ENCODE measurements around the gene LINGO1. TPM values are rescaled to one million over a fixed set of nuclear protein-coding genes. Genes with fewer than 3 reads are reported as not detected.

LINGO1 gene
- total and polyA plus RNA-seq, 2 donors (not counting 1 experiment from before 2014, with no cell fraction given), result not detected

GRCh38 chr15:77577366-77577950 lies 55.3 kb downstream of the LINGO1 start:
- Histone ChIP-seq H3K27ac (ENCODE audit: low read length in 2 of 2) (no peak overlapping the region), H3K9ac (ENCODE audit: low read length) (no peak overlapping the region), H3K36me3 (replicated peaks in 1 of 2; ENCODE audit: control extremely low read depth in 1 of 2, control insufficient read depth in 1 of 2, extremely low read depth in 1 of 2, insufficient read depth in 2 of 2, low read length in 1 of 2) (no peaks in the 10 kb centered on the region), H3K4me3 (ENCODE audit: control extremely low read depth in 1 of 5, extremely low read depth in 1 of 5, insufficient read depth in 1 of 5, low read depth in 2 of 5, low read length in 4 of 5) (no peak overlapping the region), H3K4me1 (ENCODE audit: control insufficient read depth in 2 of 2, insufficient read depth in 2 of 2, low read length in 2 of 2) (peaks cover 0 to 4% of the 10 kb centered on the region in 2 donors), H2AFZ (ENCODE audit: insufficient read depth, low read depth, low read length, poor library complexity, severe bottlenecking) (no peak overlapping the region), H3K27me3 (replicated peaks in 1 of 4; ENCODE audit: control extremely low read depth in 1 of 4, control insufficient read depth in 3 of 4, insufficient read depth in 4 of 4, low read length in 3 of 4) (no peaks in the 10 kb centered on the region), H3K79me2 (ENCODE audit: control insufficient read depth, insufficient read depth, low read length) (no peaks in the 10 kb centered on the region), H4K20me1 (ENCODE audit: control insufficient read depth, insufficient read depth, low read length, poor library complexity, severe bottlenecking) (no peaks in the 10 kb centered on the region), H3K9me3 (ENCODE audit: control extremely low read depth in 1 of 3, control insufficient read depth in 2 of 3, insufficient read depth in 1 of 3, low read length in 2 of 3) (no peaks in the 10 kb centered on the region), H3K4me2 (replicated peaks; ENCODE audit: low read depth, low read length, poor library complexity, severe bottlenecking) (no peak overlapping the region)
- Mint-ChIP-seq H3K4me1 (peaks cover 5% of the 10 kb centered on the region), H3K9me3 (ENCODE audit: insufficient read depth) (no peaks in the 10 kb centered on the region), H3K27ac (no peak overlapping the region), H3K4me3 (no peak overlapping the region), H3K27me3 (no peaks in the 10 kb centered on the region)
- POLR2A ChIA-PET, result no interaction called here
- CTCF ChIA-PET, result no interaction called here
- TF ChIP-seq CTCF (IDR thresholded peaks at IDR 0.05) (no peak), EZH2 (IDR thresholded peaks at IDR 0.05; ENCODE audit: borderline replicate concordance, insufficient read depth, low read depth, low read length, poor library complexity, severe bottlenecking) (no peak)
- 88% methylated on average over 7 of the region's 9 CpGs for WGBS (ENCODE audit: insufficient coverage)
- ATAC-seq (ENCODE audit: low read depth) (no peak), DNase-seq (no peak)
- intact Hi-C loops (cut with micrococcal nuclease), result no loop called here

GRCh38 chr15:77576538-77576937 lies 56.2 kb downstream of the LINGO1 start:
- no peak for DNase-seq
- TF ChIP-seq CTCF (IDR thresholded peaks at IDR 0.05) (no peak), EZH2 (IDR thresholded peaks at IDR 0.05; ENCODE audit: borderline replicate concordance, insufficient read depth, low read depth, low read length, poor library complexity, severe bottlenecking) (no peak)
- CTCF ChIA-PET, result no interaction called here

More at GRCh38 chr15:77576538-77576937, 56.2 kb downstream of the LINGO1 start:
- peaks cover 3% of the 10 kb centered on the region for H3K4me1 Mint-ChIP-seq
- no peak overlapping the region for H3K9ac ChIP-seq (ENCODE audit: low read length)
- H3K9me3 ChIP-seq (ENCODE audit: control extremely low read depth in 1 of 3, control insufficient read depth in 2 of 3, insufficient read depth in 1 of 3, low read length in 2 of 3), result no peaks in the 10 kb centered on the region
- no peaks in the 10 kb centered on the region for H3K79me2 ChIP-seq (ENCODE audit: control insufficient read depth, insufficient read depth, low read length)
- WGBS (ENCODE audit: insufficient coverage), result no CpG with 5 or more reads among the region's 1 CpG
- no peak overlapping the region for H2AFZ ChIP-seq (ENCODE audit: insufficient read depth, low read depth, low read length, poor library complexity, severe bottlenecking)
- no peak overlapping the region for H3K4me3 ChIP-seq (ENCODE audit: control extremely low read depth in 1 of 5, extremely low read depth in 1 of 5, insufficient read depth in 1 of 5, low read depth in 2 of 5, low read length in 4 of 5)
- no peak overlapping the region for H3K4me2 ChIP-seq (replicated peaks; ENCODE audit: low read depth, low read length, poor library complexity, severe bottlenecking)
- H3K27me3 Mint-ChIP-seq, result no peaks in the 10 kb centered on the region
- ATAC-seq (ENCODE audit: low read depth), result no peak
- peaks cover 0 to 2% (median 0%) of the 10 kb centered on the region in 4 experiments for H3K27me3 ChIP-seq (replicated peaks in 1 of 4; ENCODE audit: control extremely low read depth in 1 of 4, control insufficient read depth in 3 of 4, insufficient read depth in 4 of 4, low read length in 3 of 4)
- no peaks in the 10 kb centered on the region for H4K20me1 ChIP-seq (ENCODE audit: control insufficient read depth, insufficient read depth, low read length, poor library complexity, severe bottlenecking)
- H3K27ac Mint-ChIP-seq, result no peak overlapping the region
- no peak overlapping the region for H3K4me3 Mint-ChIP-seq
- H3K27ac ChIP-seq (ENCODE audit: low read length in 2 of 2), result no peak overlapping the region
- intact Hi-C loops (cut with micrococcal nuclease), result no loop called here
- H3K4me1 ChIP-seq (ENCODE audit: control insufficient read depth in 2 of 2, insufficient read depth in 2 of 2, low read length in 2 of 2), result peaks cover 0 to 4% of the 10 kb centered on the region in 2 donors
- H3K36me3 ChIP-seq (replicated peaks in 1 of 2; ENCODE audit: control extremely low read depth in 1 of 2, control insufficient read depth in 1 of 2, extremely low read depth in 1 of 2, insufficient read depth in 2 of 2, low read length in 1 of 2), result no peaks in the 10 kb centered on the region
- H3K9me3 Mint-ChIP-seq (ENCODE audit: insufficient read depth), result no peaks in the 10 kb centered on the region
- POLR2A ChIA-PET, result no interaction called here

Measured in B cell (primary cell).